Measurements from ENCODE around the gene P2RY6. TPM values are rescaled to one million over a fixed set of nuclear protein-coding genes. Genes with fewer than 3 reads are reported as not detected.

The P2RY6 gene
- total RNA-seq, 2 experiments from 2014 or later: not detected

DNA sequence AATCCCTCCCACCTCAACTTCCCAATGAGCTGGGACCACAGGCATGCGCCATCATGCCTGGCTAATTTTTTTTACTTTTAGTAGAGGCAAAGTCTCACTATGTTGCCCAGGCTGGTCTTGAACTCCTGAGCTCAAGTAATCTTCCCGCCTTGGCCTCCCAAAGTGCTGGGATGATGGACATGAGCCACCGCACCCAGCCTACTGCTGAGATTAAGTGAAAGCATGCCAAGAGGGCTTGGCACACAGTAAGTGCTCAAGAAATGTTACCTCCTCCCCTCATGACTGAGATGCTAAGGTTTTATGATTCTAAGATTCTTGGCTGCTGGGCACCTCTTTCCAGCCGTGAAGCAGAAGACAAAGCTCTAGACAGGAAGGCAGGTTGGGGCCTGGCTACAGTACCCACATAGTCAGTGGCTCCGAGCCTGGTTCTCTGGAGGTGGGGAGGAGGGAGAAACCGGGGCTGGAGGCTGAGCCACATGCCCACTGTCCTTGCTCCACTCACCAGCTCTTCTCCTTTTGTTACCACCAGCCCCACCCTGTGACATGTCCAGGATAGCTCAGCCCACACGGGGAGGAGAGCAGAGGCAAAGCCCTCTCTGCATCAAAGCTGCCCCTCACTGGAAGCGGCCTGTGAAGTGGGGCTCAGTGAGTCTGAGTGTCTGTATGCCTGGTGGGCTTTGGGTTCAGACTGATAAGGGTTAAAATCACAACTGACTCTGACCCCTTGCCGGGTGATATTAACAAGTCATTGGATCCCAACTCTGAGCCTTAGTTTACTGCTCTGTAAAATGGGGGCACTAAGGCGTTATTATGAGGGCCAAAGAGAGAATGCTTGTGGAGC lies 48.8 kb downstream of the P2RY6 start:
- Mint-ChIP-seq H3K36me3 (no peaks in the 10 kb centered on the region), H3K4me3 (no peak overlapping the region), H3K27ac (no peak overlapping the region), H3K9me3 (no peaks in the 10 kb centered on the region), H3K27me3 (no peaks in the 10 kb centered on the region), H3K4me1 (ENCODE audit: low read depth) (peaks cover 6% of the 10 kb centered on the region)
- ChIA-PET CTCF (interaction anchor here (0.6 to 1.4 kb wide), 3 partner anchors 14 to 729 kb away, joined by 3 to 5 read pairs (median 3); no protein-coding TSS in a partner anchor), POLR2A (no interaction called here)
- no peak for DNase-seq
- intact Hi-C loops (cut with micrococcal nuclease): no loop called here

DNA sequence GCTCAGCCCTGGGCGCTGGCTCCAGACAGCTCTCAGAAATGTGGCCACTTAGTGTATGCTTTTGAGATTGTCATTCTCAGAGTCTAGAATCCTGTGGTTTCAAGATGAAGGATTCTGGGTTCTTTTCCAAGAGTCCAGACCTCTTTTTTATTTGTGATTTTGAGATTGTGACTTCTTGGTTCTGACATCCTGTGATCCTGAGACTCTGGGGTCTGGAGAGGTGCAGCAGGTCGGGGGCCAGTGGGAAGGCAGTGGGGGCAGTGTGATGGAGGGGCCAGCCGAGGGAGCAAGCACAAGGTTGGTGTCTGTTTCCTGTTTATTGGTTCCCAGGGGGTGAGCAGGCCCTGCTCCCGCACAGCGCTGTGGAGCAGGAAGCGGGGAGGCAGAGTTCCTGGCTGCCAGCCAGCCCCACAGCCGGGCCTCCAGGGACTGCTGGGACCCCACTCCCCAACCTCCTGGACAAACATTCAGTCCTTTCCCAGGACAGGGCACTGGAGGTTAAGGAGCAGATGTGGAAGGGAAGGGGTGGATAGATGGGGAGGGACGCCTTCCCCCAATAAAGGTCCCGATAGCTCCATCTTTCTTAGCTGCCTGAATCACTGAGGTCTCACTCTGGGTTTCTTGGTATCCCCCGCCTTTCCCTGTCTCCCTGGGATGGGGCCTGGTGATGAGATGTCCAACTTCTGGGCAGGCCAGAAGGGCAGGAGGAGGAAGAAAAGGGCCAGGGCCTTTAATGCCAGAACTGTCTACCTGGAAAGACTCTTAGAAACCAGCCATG lies 49.7 kb downstream of the P2RY6 start:
- Mint-ChIP-seq H3K4me1 (ENCODE audit: low read depth) (peaks cover 6% of the 10 kb centered on the region), H3K27ac (no peak overlapping the region), H3K4me3 (no peak overlapping the region), H3K36me3 (no peaks in the 10 kb centered on the region), H3K27me3 (no peaks in the 10 kb centered on the region), H3K9me3 (no peaks in the 10 kb centered on the region)
- intact Hi-C loops (cut with micrococcal nuclease): no loop called here
- ChIA-PET CTCF (interaction anchor here (0.5 to 2.5 kb wide), 5 partner anchors 14 to 730 kb away, joined by 3 to 11 read pairs (median 4); no protein-coding TSS in a partner anchor), POLR2A (no interaction called here)
- DNase-seq: no peak

DNA sequence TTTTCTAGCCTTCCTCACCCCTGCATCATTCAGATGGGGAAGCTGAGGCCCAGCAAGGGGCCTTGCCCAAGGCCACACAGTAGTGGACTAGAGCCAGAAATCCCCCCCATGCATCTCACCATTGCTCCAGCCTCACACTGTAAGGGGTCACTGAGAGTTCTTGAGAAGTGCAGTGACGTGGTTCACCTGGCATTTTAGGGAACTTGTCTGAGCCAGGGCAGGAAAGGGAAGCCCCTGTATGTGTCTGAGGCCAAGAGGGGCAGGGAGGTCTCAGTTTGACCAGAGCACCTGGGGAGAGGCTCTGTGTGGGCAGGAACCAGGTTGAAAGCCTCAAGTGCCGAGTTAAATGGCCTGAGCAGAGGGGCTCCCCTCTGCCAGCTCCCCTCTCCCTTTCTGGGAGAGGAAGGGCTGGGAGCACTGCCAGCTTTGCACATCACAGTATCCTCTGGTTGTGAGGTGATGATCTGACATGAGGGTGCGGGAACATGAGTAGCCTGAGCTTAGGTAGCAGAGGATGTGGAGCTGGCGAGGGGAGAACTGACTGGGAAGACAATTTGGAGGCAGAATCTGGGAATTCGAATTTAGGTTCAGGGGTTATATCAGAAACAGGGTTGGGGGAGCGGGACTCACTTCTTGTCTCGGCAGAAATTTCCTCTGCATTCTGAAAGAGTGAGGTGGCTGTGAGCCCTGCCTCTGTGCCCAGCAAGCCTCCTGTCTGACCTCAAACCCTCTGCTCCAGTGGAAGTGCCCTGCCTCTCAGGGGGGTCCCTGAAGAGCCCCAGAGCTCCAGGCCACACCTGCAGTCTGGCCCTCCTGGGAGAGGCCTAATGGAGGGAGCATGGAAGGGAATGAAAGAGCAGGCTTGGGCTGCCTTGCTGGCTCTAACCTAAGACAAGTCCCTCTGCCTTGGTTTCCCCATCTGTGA lies 50.5 kb downstream of the P2RY6 start:
- DNase-seq: no peak
- intact Hi-C loops (cut with micrococcal nuclease): no loop called here
- ChIA-PET POLR2A (no interaction called here), CTCF (interaction anchor here (0.5 to 2.5 kb wide), 5 partner anchors 13 to 679 kb away, joined by 3 to 11 read pairs (median 4); no protein-coding TSS in a partner anchor)
- Mint-ChIP-seq H3K4me1 (ENCODE audit: low read depth) (peaks cover 6% of the 10 kb centered on the region), H3K36me3 (no peaks in the 10 kb centered on the region), H3K27me3 (no peaks in the 10 kb centered on the region), H3K27ac (no peak overlapping the region), H3K9me3 (no peaks in the 10 kb centered on the region), H3K4me3 (no peak overlapping the region)

DNA sequence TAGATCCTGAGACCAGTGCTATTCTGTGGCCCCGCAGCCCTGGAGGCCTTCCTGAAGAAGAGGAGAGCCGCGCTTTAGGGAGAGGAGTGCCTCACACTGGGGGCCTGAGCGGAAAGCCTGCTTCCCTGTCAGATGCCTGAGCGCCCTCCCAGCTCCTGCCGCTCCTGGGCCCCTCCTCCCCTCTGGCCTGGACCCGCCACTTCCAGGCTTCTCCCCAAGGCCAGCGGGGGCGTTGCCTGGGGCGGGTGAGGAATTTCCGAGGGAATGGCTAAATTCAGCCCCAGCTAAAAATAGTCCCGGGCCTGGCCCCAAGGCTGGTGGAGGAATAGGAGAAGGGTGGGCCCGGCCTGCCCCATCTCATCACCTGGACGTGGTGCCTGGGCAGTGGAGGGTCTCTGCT lies 51.3 kb downstream of the P2RY6 start:
- no peak overlapping the region for H3K4me3 Mint-ChIP-seq
- CTCF ChIA-PET: interaction anchor here (1.6 to 2.5 kb wide), 3 partner anchors 12 to 27 kb away, joined by 4 to 11 read pairs (median 9); no protein-coding TSS in a partner anchor
- H3K36me3 Mint-ChIP-seq: no peaks in the 10 kb centered on the region
- no peaks in the 10 kb centered on the region for H3K9me3 Mint-ChIP-seq
- DNase-seq: no peak
- intact Hi-C loops (cut with micrococcal nuclease): no loop called here
- POLR2A ChIA-PET: no interaction called here
- no peak overlapping the region for H3K27ac Mint-ChIP-seq
- H3K27me3 Mint-ChIP-seq: no peaks in the 10 kb centered on the region
- H3K4me1 Mint-ChIP-seq (ENCODE audit: low read depth): peaks cover 6% of the 10 kb centered on the region

DNA sequence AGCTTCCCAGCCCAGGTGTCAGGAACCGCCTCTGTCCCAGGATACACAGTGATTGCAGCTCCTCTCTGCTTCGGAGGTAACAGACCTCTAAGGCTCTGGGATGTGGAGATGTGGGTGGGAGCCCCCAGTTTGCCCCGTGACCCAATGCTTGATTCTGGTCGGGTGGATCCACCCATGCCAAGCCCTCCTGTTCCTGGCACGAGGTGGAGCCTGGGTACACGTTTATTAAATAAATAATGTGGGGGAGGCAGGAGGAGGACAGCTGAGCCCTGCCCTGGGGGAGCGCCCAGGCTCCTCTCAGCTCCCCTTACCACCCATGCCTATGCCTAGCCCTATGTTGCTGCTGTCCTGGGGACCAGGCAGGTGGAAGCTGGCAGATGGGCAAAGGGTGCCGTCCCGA lies 52.0 kb downstream of the P2RY6 start:
- H3K27me3 Mint-ChIP-seq: no peaks in the 10 kb centered on the region
- ChIA-PET POLR2A (no interaction called here), CTCF (interaction anchor here (2.5 kb wide), 1 partner anchor 11 kb away, joined by 11 read pairs; no protein-coding TSS in a partner anchor)
- no peak overlapping the region for H3K4me3 Mint-ChIP-seq
- no peaks in the 10 kb centered on the region for H3K9me3 Mint-ChIP-seq
- no peak overlapping the region for H3K27ac Mint-ChIP-seq
- no peaks in the 10 kb centered on the region for H3K36me3 Mint-ChIP-seq
- DNase-seq: no peak
- intact Hi-C loops (cut with micrococcal nuclease): no loop called here
- H3K4me1 Mint-ChIP-seq (ENCODE audit: low read depth): peaks cover 6% of the 10 kb centered on the region

DNA sequence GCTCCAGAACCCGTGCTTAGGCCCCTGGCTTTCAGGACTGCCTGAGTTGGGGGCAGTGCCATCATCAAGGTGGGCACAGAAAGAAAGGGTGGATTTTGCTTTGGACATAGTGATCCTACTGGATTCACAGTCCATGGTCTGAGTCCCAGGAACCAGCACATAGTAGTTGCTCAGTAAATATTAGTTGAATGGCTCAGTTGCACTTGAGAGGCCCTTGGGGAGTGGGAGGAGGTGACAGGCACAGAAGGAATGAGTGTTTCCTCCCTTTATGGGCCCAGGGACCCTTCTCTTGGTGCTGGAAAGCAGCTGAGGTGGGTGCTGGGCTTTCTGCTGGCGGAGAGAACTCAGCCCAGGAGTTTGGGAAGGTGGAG lies 52.5 kb downstream of the P2RY6 start:
- ChIA-PET CTCF (interaction anchor here (2.5 kb wide), 1 partner anchor 11 kb away, joined by 11 read pairs; no protein-coding TSS in a partner anchor), POLR2A (no interaction called here)
- no peak overlapping the region for H3K27ac Mint-ChIP-seq

DNA sequence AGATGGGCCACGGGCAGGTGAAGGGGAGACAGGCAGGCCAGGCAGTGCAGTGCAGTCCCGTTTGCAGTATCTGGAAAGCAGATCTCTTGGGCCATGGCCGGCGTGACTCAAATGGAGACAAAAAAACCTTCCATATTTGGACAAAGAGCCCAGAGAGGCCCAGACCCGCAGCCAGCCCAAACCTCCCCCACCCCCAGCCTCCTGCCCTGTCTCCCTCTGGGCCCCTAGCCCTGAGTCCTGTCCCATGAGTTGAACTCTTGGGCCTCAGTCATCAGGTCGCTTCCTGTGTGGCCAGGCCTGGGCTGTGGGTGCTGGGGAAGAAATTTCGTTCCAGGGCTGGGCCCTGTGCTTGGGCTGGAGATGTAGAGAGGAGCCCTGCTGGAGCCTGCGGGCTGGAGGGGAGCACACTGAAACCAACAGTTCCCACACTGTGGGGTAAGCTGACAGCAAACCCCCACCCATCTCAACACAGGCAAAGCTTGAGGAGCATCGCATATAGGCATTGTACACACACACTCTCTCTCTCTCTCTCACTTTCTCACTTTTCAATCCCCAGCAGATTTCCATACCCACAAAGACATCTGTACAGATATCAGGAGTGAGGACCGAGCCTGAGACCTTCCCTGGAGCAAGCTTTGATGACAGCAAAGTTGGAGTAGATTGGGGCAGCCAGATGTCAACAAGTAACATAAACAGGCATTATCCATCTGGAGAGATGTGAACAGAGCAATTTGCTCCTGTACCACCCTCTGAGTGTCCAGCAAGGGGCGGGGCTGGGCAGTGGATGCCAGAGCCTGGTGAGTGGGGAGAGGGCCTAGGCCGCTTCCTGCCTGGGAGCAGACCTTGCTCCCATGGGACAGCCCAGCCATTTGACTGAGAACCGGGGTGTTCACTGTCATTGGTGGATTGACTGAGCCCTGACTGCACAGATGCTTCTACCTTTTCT lies 53.2 kb downstream of the P2RY6 start:
- Mint-ChIP-seq H3K27ac (no peak overlapping the region), H3K27me3 (no peaks in the 10 kb centered on the region), H3K36me3 (no peaks in the 10 kb centered on the region), H3K9me3 (no peaks in the 10 kb centered on the region), H3K4me3 (no peak overlapping the region), H3K4me1 (ENCODE audit: low read depth) (peaks cover 6% of the 10 kb centered on the region)
- intact Hi-C loops (cut with micrococcal nuclease): no loop called here
- DNase-seq: no peak
- ChIA-PET POLR2A (no interaction called here), CTCF (interaction anchor here (1.1 kb wide), 1 partner anchor 11 kb away, joined by 4 read pairs; no protein-coding TSS in a partner anchor)

More for the DNA sequence above, 52.5 kb downstream of the P2RY6 start:
- Mint-ChIP-seq H3K9me3 (no peaks in the 10 kb centered on the region), H3K4me3 (no peak overlapping the region), H3K4me1 (ENCODE audit: low read depth) (peaks cover 6% of the 10 kb centered on the region), H3K27me3 (no peaks in the 10 kb centered on the region), H3K36me3 (no peaks in the 10 kb centered on the region)
- intact Hi-C loops (cut with micrococcal nuclease): no loop called here
- no peak for DNase-seq

DNA sequence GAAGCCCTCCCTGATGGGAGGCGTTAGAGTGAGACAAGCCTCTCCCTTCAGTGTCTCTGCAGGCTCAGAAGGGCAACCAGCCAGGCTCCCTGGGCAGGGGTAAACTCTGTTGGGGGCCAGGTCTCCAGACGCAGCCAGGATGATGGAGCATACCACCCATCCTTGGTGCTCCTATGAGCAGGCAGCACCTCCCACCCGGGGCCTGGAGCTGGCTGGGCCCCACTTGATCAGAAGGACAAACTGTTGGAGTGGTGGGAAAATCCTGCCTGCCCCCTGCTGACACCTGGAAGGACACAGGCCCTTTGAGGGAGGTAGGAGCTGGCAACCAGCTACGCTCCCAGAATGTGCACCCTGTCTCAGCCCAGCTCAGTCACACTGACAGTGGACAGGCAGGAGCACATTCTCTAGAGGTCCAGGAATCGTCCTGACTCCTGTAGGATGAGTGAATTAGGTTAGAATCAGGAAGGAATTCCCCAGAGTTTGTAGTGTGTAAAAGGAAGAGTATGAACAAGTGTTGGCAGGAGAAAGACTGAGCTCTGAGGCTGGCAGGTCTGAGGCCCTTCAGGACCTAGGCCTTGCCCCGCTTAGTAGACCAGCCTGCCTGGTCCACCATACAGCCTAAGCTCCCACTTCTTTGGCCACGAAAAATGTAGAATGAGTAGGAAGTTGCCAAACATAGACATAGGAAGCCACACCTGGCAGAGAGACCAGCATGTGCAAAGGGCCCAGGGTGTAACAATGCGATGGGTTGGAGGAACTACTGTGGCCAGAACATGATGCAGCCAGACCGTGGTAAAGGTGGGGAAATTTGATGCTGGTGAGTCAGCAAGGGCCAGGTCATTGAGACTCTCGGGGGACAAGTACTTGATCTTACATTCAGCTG lies 55.0 kb downstream of the P2RY6 start:
- H3K9me3 Mint-ChIP-seq: no peaks in the 10 kb centered on the region
- H3K27ac Mint-ChIP-seq: no peak overlapping the region
- ChIA-PET CTCF (interaction anchor here (0.8 to 1.5 kb wide), 5 partner anchors 8 to 29 kb away, joined by 3 to 9 read pairs (median 3); no protein-coding TSS in a partner anchor), POLR2A (no interaction called here)
- H3K27me3 Mint-ChIP-seq: no peaks in the 10 kb centered on the region
- H3K36me3 Mint-ChIP-seq: no peaks in the 10 kb centered on the region
- intact Hi-C loops (cut with micrococcal nuclease): no loop called here
- H3K4me3 Mint-ChIP-seq: no peak overlapping the region
- H3K4me1 Mint-ChIP-seq (ENCODE audit: low read depth): no peaks in the 10 kb centered on the region
- DNase-seq: peak; percentile 24

DNA sequence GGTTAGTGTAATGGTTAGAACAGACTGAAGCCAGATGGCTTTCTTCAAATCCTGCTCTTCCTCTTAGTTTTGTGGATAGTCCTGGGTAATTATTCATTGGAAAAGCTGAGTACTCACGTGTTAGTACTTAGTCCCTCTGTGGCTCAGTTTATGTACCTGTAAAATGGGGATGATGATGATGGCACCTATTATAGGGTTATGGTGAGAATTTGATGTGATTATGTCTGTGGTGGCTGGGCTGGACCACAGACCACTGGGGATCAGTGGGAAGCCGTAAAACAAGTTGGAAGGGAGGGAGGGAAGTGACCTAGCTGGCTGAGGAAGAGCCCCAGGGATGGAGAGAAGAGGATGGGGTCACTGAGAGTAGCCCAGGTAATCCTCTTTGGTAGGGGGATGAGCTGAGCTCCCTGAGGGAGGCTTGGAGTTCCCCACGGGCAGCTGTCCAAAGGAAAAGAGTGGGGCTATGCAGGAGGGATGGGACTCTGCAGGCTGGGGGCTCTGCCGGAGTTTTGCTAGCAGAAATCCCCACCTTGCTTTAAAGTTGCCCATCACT lies 55.8 kb downstream of the P2RY6 start:
- no peaks in the 10 kb centered on the region for H3K4me1 Mint-ChIP-seq (ENCODE audit: low read depth)
- ChIA-PET CTCF (interaction anchor here (1.0 to 1.3 kb wide), 3 partner anchors 9 to 24 kb away, joined by 3 to 9 read pairs (median 4); no protein-coding TSS in a partner anchor), POLR2A (no interaction called here)
- H3K9me3 Mint-ChIP-seq: no peaks in the 10 kb centered on the region
- no peak overlapping the region for H3K27ac Mint-ChIP-seq
- DNase-seq: no peak
- no peak overlapping the region for H3K4me3 Mint-ChIP-seq
- no peaks in the 10 kb centered on the region for H3K36me3 Mint-ChIP-seq
- no peaks in the 10 kb centered on the region for H3K27me3 Mint-ChIP-seq
- intact Hi-C loops (cut with micrococcal nuclease): no loop called here

DNA sequence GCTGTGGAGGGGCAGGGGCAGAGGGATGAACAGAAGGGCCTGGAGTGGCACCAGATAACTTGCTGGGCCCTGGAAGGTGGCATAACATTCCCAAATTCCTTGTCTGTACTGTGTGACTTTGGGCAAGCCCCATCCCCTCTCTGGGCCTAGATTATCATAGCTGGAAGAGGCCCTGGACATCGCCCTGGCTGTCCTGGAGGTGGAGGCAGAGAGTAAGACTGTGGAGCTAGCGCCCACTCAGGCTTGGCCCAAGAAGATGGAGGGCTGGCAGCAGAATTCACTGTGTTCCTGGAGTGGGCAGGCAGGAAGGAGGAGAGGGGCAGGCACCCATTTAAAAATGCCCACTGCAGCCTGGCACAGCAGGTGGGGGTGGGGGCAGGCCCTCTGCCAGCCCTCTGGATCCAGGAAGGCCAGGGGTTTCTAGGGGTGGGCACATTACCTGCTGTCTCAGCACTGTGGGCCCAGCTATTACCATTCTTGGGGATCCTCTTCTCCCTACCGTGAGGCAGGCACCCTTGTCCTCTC lies 58.5 kb downstream of the P2RY6 start:
- Mint-ChIP-seq H3K36me3 (no peaks in the 10 kb centered on the region), H3K27ac (no peak overlapping the region), H3K27me3 (no peaks in the 10 kb centered on the region), H3K9me3 (no peaks in the 10 kb centered on the region), H3K4me3 (no peak overlapping the region), H3K4me1 (ENCODE audit: low read depth) (no peaks in the 10 kb centered on the region)
- POLR2A ChIA-PET: no interaction called here
- intact Hi-C loops (cut with micrococcal nuclease): no loop called here
- DNase-seq: no peak
- CTCF ChIA-PET: interaction anchor here (1.2 to 1.5 kb wide), 2 partner anchors 20 to 24 kb away, joined by 4 to 7 read pairs; no protein-coding TSS in a partner anchor

Data from activated CD4-positive, alpha-beta memory T cell treated with anti-CD3 and anti-CD28 coated beads for 36 hours (primary cell).